SU-DHL-6 (cell line): ENCODE measurements around the gene MPPE1.

ENCODE experiments used
- CTCF ChIP-seq: fragments of 200-600 bp; sonication (generic); IDR thresholded peaks from one replicate; pipeline ENCODE4 v1.5.1; 2017; ENCODE audit warnings: antibody characterized with exemption, mild to moderate bottlenecking, low read length, moderate library complexity; ENCODE audit not compliant: insufficient read depth, poor library complexity, severe bottlenecking
- EZH2phosphoT487 ChIP-seq: fragments of 200-600 bp; sonication (generic), shearing (Covaris generic); conservative IDR thresholded peaks from 2 replicates; pipeline ENCODE4 v1.6.1; 2018; ENCODE audit warnings: mild to moderate bottlenecking, antibody characterized with exemption, low read length, moderate library complexity, mixed read lengths

GRCh38 chr18:11840493-11840892 is 67.6 kb downstream of the MPPE1 start:
- no peak for TF ChIP-seq CTCF
- no peak for TF ChIP-seq EZH2phosphoT487
